Stomach (tissue), 9 donors: ENCODE results near the gene SND1. TPM values are rescaled to one million over a fixed set of nuclear protein-coding genes. Genes with fewer than 3 reads are reported as not detected.

ENCODE experiments used
- DNase-seq, 2 donors: peaks; one replicate each; pipeline versions ENCODE4 v3.0.0 to v3.0.0-alpha.2; 2013 to 2019
- H3K27ac ChIP-seq, 5 donors: fragments of 200-600 bp in 4 of 5; sonication (generic) in 4 of 5; one replicate each; pipeline ENCODE4 v1.5.1; 2013 to 2019; ENCODE audit warnings: mild to moderate bottlenecking in 1 of 5, moderate library complexity in 1 of 5
- H3K27me3 ChIP-seq, 3 donors: fragments of 200-600 bp; sonication (generic); one replicate each; pipeline ENCODE4 v1.5.1; 2017 to 2019; ENCODE audit warnings: mixed run types in 1 of 3
- H3K36me3 ChIP-seq, 4 donors: fragments of 200-600 bp; sonication (generic); 1 replicate in 3 of 4; 2 replicates in 1 of 4; pipeline ENCODE4 v1.5.1; 2016 to 2019
- H3K4me1 ChIP-seq, 4 donors: fragments of 200-600 bp; sonication (generic); one replicate each; pipeline ENCODE4 v1.5.1; 2016 to 2019
- H3K4me3 ChIP-seq, 4 donors: fragments of 200-600 bp; sonication (generic) in 3 of 4; one replicate each; pipeline ENCODE4 v1.5.1; 2016 to 2019; ENCODE audit warnings: mild to moderate bottlenecking in 1 of 4
- H3K9me3 ChIP-seq, 4 donors: fragments of 200-600 bp; sonication (generic); one replicate each; pipeline ENCODE4 v1.5.1; 2016 to 2019
- EP300 ChIP-seq: sonication (generic); formaldehyde crosslinking; IDR thresholded peaks from one replicate; pipeline ENCODE4 v1.6.1; 2017; ENCODE audit warnings: antibody characterized with exemption
- POLR2A ChIP-seq, 4 donors: fragments of 450-650 bp; IDR thresholded peaks; one replicate each; pipeline ENCODE4 v1.6.1; 2016; ENCODE audit warnings: antibody characterized with exemption in 4 of 4, control low read depth in 2 of 4, mild to moderate bottlenecking in 1 of 4, moderate library complexity in 1 of 4
- POLR2AphosphoS5 ChIP-seq, 3 donors: sonication (generic); formaldehyde crosslinking; IDR thresholded peaks; one replicate each; pipeline ENCODE4 v1.6.1; 2016; ENCODE audit warnings: antibody characterized with exemption in 3 of 3
- WGBS, 5 donors: extraction: QIAGEN DNeasy Blood & Tissue Kit in 3 of 5; methylation state at CpG; one replicate each; pipeline versions ENCODE4 v1.1.5 to v1.1.7; 2013 to 2018; 5-methylcytosine and 5-hydroxymethylcytosine counted together
- intact Hi-C: fragments of 100-400 bp; cut with DNase I; formaldehyde crosslinking; loops from one replicate; pipeline ENCODE4 v1.15.1; 2023; ENCODE audit warnings: low total_unique reads
- polyA plus RNA-seq, 3 donors: library from polyadenylated mRNA; stranded (reverse); fragments of 200-250 nt; gene quantifications; one replicate each; pipeline ENCODE4 v1.2.3, GENCODE V29; 2013
- total RNA-seq, 5 donors: library from RNA; depleted of rRNA; stranded (reverse); fragments of >200 nt; gene quantifications; one replicate each; pipeline versions ENCODE4 v1.1.0 to v1.2.3, GENCODE V29; 2014 to 2016
- TF ChIP-seq, protein P1 (sequence below), 7 experiments: fragments of 450-650 bp in 4 of 7; fragments of 200-600 bp in 3 of 7; sonication (generic) in 3 of 7; IDR thresholded peaks; one replicate each; pipeline ENCODE4 v1.5.1; 2016 to 2019; ENCODE audit warnings: antibody characterized with exemption in 7 of 7, control low read depth in 2 of 7, mild to moderate bottlenecking in 1 of 7
- donor health status: healthy with polysubstance abuse.
- donor health status: Bipolar disorder and iron deficiency.
- donor health status: healthy.

The SND1 gene
- total and polyA plus RNA-seq, 8 donors: 63.3 to 799 (median 126) TPM

DNA sequence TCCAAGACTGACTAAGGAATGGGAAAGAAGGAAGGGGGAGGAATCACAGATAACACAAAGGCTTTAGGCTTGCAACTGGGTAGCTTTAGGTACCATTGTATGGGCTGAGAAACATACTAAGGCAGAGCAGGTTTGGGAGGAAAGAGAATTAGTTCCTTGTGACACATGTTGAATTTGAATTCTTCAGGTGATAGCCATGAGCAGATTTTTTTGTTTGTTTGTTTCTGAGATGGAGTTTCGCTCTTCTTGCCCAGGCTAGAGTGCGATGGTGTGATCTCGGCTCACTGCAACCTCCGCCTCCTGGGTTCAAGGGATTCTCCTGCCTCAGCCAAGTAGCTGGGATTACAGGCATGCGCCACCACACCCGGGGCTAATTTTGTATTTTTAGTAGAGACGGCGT lies 4.4 kb upstream of the SND1 start:
- TF ChIP-seq, protein P1, sequence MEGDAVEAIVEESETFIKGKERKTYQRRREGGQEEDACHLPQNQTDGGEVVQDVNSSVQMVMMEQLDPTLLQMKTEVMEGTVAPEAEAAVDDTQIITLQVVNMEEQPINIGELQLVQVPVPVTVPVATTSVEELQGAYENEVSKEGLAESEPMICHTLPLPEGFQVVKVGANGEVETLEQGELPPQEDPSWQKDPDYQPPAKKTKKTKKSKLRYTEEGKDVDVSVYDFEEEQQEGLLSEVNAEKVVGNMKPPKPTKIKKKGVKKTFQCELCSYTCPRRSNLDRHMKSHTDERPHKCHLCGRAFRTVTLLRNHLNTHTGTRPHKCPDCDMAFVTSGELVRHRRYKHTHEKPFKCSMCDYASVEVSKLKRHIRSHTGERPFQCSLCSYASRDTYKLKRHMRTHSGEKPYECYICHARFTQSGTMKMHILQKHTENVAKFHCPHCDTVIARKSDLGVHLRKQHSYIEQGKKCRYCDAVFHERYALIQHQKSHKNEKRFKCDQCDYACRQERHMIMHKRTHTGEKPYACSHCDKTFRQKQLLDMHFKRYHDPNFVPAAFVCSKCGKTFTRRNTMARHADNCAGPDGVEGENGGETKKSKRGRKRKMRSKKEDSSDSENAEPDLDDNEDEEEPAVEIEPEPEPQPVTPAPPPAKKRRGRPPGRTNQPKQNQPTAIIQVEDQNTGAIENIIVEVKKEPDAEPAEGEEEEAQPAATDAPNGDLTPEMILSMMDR (IDR thresholded peaks at IDR 0.05): no peak
- TF ChIP-seq EP300 (no peak), POLR2A (IDR thresholded peaks at IDR 0.05) (no peak), POLR2AphosphoS5 (IDR thresholded peaks at IDR 0.05) (no peak)
- H3K27ac ChIP-seq: no peak overlapping the region
- 94 to 98% (median 96%) methylated on average over 8 of the region's 8 CpGs for WGBS, 5 donors
- peaks cover 2 to 8% (median 5%) of the 10 kb centered on the region in 4 donors for H3K4me1 ChIP-seq
- H3K36me3 ChIP-seq: no peaks in the 10 kb centered on the region
- no peak for DNase-seq
- intact Hi-C loops: loop anchor here (10.0 kb wide), 1 partner anchor 53 kb away; the partner anchor contains the start of gene FSCN3
- no peaks in the 10 kb centered on the region for H3K9me3 ChIP-seq
- no peak overlapping the region for H3K4me3 ChIP-seq
- no peaks in the 10 kb centered on the region for H3K27me3 ChIP-seq

DNA sequence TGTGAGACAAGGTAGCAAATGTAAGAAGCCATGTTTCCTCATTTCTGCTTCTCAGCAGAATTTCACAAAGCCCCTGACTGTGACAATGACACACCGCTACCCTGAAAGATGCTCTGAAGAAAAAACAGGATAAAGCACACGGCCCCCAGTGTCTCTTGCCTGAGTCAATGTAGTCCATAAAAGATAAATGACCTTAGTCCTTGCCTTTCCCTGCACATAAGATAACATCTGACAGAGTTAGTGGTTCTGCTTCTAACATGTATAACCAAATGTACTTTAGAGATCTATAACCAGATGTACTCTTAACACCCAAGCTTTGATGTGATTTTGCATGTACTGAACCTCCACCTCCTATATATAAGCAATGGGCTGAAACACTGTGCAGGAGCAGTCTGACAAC lies 3.0 kb upstream of the SND1 start:
- TF ChIP-seq EP300 (no peak), POLR2AphosphoS5 (IDR thresholded peaks at IDR 0.05) (no peak), POLR2A (IDR thresholded peaks at IDR 0.05) (no peak)
- TF ChIP-seq, protein P1 (IDR thresholded peaks at IDR 0.05): no peak
- DNase-seq: no peak
- H3K27ac ChIP-seq: no peak overlapping the region
- H3K4me1 ChIP-seq: peaks cover 16 to 22% (median 19%) of the 10 kb centered on the region in 4 donors
- H3K36me3 ChIP-seq: no peaks in the 10 kb centered on the region
- H3K9me3 ChIP-seq: no peaks in the 10 kb centered on the region
- no peak overlapping the region for H3K4me3 ChIP-seq
- 58 to 78% (median 71%) methylated on average over 2 of the region's 2 CpGs for WGBS, 5 donors
- no peaks in the 10 kb centered on the region for H3K27me3 ChIP-seq
- intact Hi-C loops: loop anchor here (10.0 kb wide), 1 partner anchor 54 kb away; the partner anchor contains the start of gene FSCN3

DNA sequence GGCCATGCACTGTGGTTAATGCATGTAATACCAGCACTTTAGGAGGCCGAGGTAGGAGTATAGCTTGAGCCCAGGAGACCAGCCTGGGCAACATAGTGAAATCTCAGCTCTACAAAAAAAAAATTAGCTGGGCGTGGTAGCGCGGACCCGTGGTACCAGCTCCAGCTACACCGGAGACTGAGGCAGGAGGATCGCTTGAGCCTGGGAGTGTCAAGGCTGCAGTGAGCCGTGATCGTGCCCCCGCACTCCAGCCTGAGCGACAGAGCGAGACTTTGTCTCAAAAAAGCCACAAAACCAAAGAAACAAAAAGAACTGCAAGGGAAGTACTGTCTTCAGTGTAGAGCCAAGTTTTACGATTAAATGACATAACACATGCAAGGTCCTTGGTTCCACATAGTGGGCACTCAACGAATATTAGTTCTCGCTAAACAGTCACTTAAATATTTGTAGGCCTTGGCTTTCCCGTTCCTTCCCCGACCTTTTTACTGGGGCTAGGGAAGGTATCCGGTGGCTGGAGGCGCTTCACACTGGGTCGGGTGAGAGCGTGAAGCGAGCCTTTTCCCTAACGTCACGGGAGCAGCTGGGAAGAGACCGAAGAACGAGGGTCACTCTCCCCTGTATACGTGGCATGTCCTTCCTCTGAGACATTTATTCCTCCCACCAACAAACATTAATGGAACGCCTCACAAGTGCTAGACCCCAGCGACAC lies 993 bp upstream of the SND1 start:
- DNase-seq: no peak
- intact Hi-C loops: no loop called here
- TF ChIP-seq EP300 (no peak), POLR2AphosphoS5 (IDR thresholded peaks at IDR 0.05) (no peak), POLR2A (IDR thresholded peaks at IDR 0.05) (no peak)
- TF ChIP-seq, protein P1 (IDR thresholded peaks at IDR 0.05): no peak
- Histone ChIP-seq H3K27me3 (no peaks in the 10 kb centered on the region), H3K36me3 (no peaks in the 10 kb centered on the region), H3K4me1 (peaks cover 26 to 40% (median 39%) of the 10 kb centered on the region in 4 donors), H3K4me3 (peak overlapping the region; percentile 67 to 96 (median 73)), H3K27ac (peak overlapping the region; percentile 92 to 97 (median 95)), H3K9me3 (no peaks in the 10 kb centered on the region)
- WGBS, 5 donors: 44 to 56% (median 50%) methylated on average over 28 to 29 of the region's 29 CpGs

DNA sequence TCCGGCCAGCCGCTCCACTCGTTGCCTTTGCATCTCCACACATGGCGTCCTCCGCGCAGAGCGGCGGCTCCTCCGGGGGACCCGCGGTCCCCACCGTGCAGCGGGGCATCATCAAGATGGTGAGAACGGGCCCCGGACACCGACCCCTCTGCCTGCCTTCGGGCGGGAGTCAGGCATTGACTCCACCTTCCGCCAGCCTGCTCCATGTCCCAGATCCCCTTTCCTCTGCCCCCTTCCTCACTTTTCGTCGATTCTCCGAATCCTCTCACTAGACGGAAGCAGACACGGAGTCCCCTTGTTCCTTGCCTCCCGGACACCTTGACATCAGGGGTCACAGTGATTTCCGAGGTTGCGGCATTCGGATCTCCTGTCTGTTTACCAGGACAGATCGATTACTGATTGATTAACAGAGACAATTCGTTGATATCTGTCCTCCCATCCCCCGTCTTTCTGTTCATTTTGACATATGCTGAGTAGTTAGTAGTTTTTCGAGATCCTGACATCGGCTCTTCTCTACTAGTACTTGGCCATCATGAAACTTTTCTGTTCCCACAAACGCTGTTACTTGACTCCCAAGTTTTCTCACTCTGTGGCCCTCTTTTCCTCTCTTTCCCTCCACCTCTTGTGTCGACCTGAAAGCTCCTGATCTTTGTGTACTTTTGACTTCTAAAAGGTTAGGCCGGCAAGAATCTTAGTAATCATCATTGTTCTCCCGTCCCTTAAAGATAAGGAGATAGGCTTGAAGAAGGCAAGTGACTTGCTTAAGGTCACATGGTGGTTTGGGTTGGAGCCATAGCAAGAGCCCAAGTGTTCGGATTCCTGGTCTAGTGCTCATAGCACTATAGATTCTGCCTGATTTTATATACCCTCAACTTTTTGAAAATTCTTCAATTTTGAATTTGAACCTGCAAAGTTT lies 597 bp downstream of the SND1 start:
- Histone ChIP-seq H3K4me3 (peak overlapping the region; percentile 67 to 96 (median 73)), H3K27ac (peak overlapping the region; percentile 92 to 97 (median 95)), H3K36me3 (peaks cover 0 to 6% (median 3%) of the 10 kb centered on the region in 4 donors), H3K9me3 (no peaks in the 10 kb centered on the region), H3K4me1 (peaks cover 26 to 56% (median 45%) of the 10 kb centered on the region in 4 donors), H3K27me3 (no peaks in the 10 kb centered on the region)
- DNase-seq: no peak
- TF ChIP-seq EP300: no peak
- no peak for TF ChIP-seq POLR2A (IDR thresholded peaks at IDR 0.05)
- TF ChIP-seq POLR2AphosphoS5 (IDR thresholded peaks at IDR 0.05): no peak
- TF ChIP-seq, protein P1 (IDR thresholded peaks at IDR 0.05): no peak
- WGBS, 5 donors: 1 to 2% (median 1%) methylated on average over 25 to 38 of the region's 38 CpGs
- intact Hi-C loops: no loop called here
